ENCODE measurements around the gene C2CD2. TPM values are rescaled to one million over a fixed set of nuclear protein-coding genes. Genes with fewer than 3 reads are reported as not detected.

C2CD2 gene
- total RNA-seq, 6 experiments from 2014 or later, result 7.3 to 11.4 (median 8.3) TPM

GRCh38 chr21:41894511-41894910 is 59.3 kb downstream of the C2CD2 start:
- H3K4me1 ChIP-seq, result no peaks in the 10 kb centered on the region
- no peak for DNase-seq
- no peak for ATAC-seq
- WGBS (ENCODE audit: insufficient coverage, low coverage, low lambda C conversion rate, missing lambda C conversion rate), result 87% methylated on average over 5 of the region's 9 CpGs
- no peak overlapping the region for H3K4me3 ChIP-seq
- H3K27me3 ChIP-seq, result no peaks in the 10 kb centered on the region
- intact Hi-C loops (cut with DNase I), result no loop called here
- H3K9me3 ChIP-seq, result no peaks in the 10 kb centered on the region
- H3K36me3 ChIP-seq, result no peaks in the 10 kb centered on the region
- H3K27ac ChIP-seq, result no peak overlapping the region
- TF ChIP-seq CTCF (IDR thresholded peaks at IDR 0.05) (no peak), POLR2A (IDR thresholded peaks at IDR 0.05) (no peak)

- Histone ChIP-seq H3K4me3 (no peak overlapping the region), H3K36me3 (no peaks in the 10 kb centered on the region), H3K4me1 (no peaks in the 10 kb centered on the region), H3K27me3 (no peaks in the 10 kb centered on the region), H3K27ac (no peak overlapping the region), H3K9me3 (no peaks in the 10 kb centered on the region)
- DNase-seq (no peak), ATAC-seq (no peak)
- TF ChIP-seq CTCF (IDR thresholded peaks at IDR 0.05) (no peak), POLR2A (IDR thresholded peaks at IDR 0.05) (no peak)
- WGBS (ENCODE audit: insufficient coverage, low coverage, low lambda C conversion rate, missing lambda C conversion rate), result no CpG with 5 or more reads among the region's 16 CpGs
- intact Hi-C loops (cut with DNase I), result no loop called here
Measured at GRCh38 chr21:41892726-41893125, 61.1 kb downstream of the C2CD2 start.

- no peaks in the 10 kb centered on the region for H3K9me3 ChIP-seq
- no peak for ATAC-seq
- TF ChIP-seq POLR2A (IDR thresholded peaks at IDR 0.05) (no peak), CTCF (IDR thresholded peaks at IDR 0.05) (no peak)
- H3K27ac ChIP-seq, result no peak overlapping the region
- no peak for DNase-seq
- intact Hi-C loops (cut with DNase I), result no loop called here
- WGBS (ENCODE audit: insufficient coverage, low coverage, low lambda C conversion rate, missing lambda C conversion rate), result 80% methylated on average over 5 of the region's 5 CpGs
- no peak overlapping the region for H3K4me3 ChIP-seq
- no peaks in the 10 kb centered on the region for H3K36me3 ChIP-seq
- H3K4me1 ChIP-seq, result no peaks in the 10 kb centered on the region
- H3K27me3 ChIP-seq, result no peaks in the 10 kb centered on the region
Measured at GRCh38 chr21:41891132-41891531, 62.7 kb downstream of the C2CD2 start.

- Histone ChIP-seq H3K27me3 (no peaks in the 10 kb centered on the region), H3K27ac (no peak overlapping the region), H3K4me3 (no peak overlapping the region), H3K4me1 (no peaks in the 10 kb centered on the region), H3K36me3 (no peaks in the 10 kb centered on the region), H3K9me3 (no peaks in the 10 kb centered on the region)
- ATAC-seq (no peak), DNase-seq (no peak)
- TF ChIP-seq POLR2A (IDR thresholded peaks at IDR 0.05) (no peak), CTCF (IDR thresholded peaks at IDR 0.05) (no peak)
- WGBS (ENCODE audit: insufficient coverage, low coverage, low lambda C conversion rate, missing lambda C conversion rate), result 89% methylated on average over 6 of the region's 6 CpGs
- intact Hi-C loops (cut with DNase I), result no loop called here
Measured at GRCh38 chr21:41890355-41890754, 63.5 kb downstream of the C2CD2 start.

- Histone ChIP-seq H3K4me1 (no peaks in the 10 kb centered on the region), H3K9me3 (no peaks in the 10 kb centered on the region), H3K27ac (no peak overlapping the region), H3K27me3 (no peaks in the 10 kb centered on the region), H3K36me3 (no peaks in the 10 kb centered on the region), H3K4me3 (no peak overlapping the region)
- DNase-seq (no peak), ATAC-seq (no peak)
- intact Hi-C loops (cut with DNase I), result no loop called here
- TF ChIP-seq POLR2A (IDR thresholded peaks at IDR 0.05), result no peak
- no peak for TF ChIP-seq CTCF (IDR thresholded peaks at IDR 0.05)
- 67% methylated on average over 2 of the region's 13 CpGs for WGBS (ENCODE audit: insufficient coverage, low coverage, low lambda C conversion rate, missing lambda C conversion rate)
Measured at GRCh38 chr21:41888749-41889376, 65.0 kb downstream of the C2CD2 start.

Data from right lobe of liver (tissue), 6 donors.